HG03175 (cell line): ENCODE measurements around the gene NPB.

Experiments
- ATAC-seq: cut with Tn5 transposase; IDR thresholded peaks from one replicate; pipeline ENCODE4 v1.9.1; 2021; ENCODE audit warnings: mild to moderate bottlenecking, moderate library complexity; ENCODE audit not compliant: unreplicated experiment

Gene NPB

GRCh38 chr17:81869221-81870130 is 32.6 kb upstream of the NPB start:
- ATAC-seq = no peak

GRCh38 chr17:81870131-81870980 is 31.7 kb upstream of the NPB start:
- peak; percentile 16 for ATAC-seq

GRCh38 chr17:81870981-81871386 is 31.1 kb upstream of the NPB start, which contains the start of gene ARHGDIA:
TSS of gene ARHGDIA (minus strand) at chr17:81871337. CDS start at chr17:81869930, 1,407 bp downstream.
- ATAC-seq = peak; percentile 18

GRCh38 chr17:81871387-81872230 is 30.4 kb upstream of the NPB start:
- peak; percentile 59 for ATAC-seq

GRCh38 chr17:81877569-81877968 is 24.5 kb upstream of the NPB start:
- ATAC-seq = no peak

- ATAC-seq = no peak
Observed at GRCh38 chr17:81878294-81878693, 23.7 kb upstream of the NPB start.

GRCh38 chr17:81879121-81879520 is 22.9 kb upstream of the NPB start:
- ATAC-seq = no peak

GRCh38 chr17:81884520-81884919 is 17.5 kb upstream of the NPB start:
- ATAC-seq = no peak

GRCh38 chr17:81884968-81885367 is 17.1 kb upstream of the NPB start:
- no peak for ATAC-seq

GRCh38 chr17:81885454-81885853 is 16.6 kb upstream of the NPB start:
- ATAC-seq = no peak

- ATAC-seq = no peak
Observed at GRCh38 chr17:81885869-81886548, 16.0 kb upstream of the NPB start.

- no peak for ATAC-seq
Observed at GRCh38 chr17:81888105-81888987, 13.7 kb upstream of the NPB start.

GRCh38 chr17:81888988-81889595 is 12.9 kb upstream of the NPB start:
- ATAC-seq = no peak

- ATAC-seq = no peak
Observed at GRCh38 chr17:81889602-81890001, 12.4 kb upstream of the NPB start.

- ATAC-seq = peak; percentile 7
Observed at GRCh38 chr17:81890447-81891302, 11.4 kb upstream of the NPB start.

- ATAC-seq = no peak
Observed at GRCh38 chr17:81891303-81891552, 10.8 kb upstream of the NPB start.

GRCh38 chr17:81895400-81895799 is 6.6 kb upstream of the NPB start:
- ATAC-seq = no peak
